K562 (cell line): ENCODE measurements around the gene NOP10. TPM values are rescaled to one million over a fixed set of nuclear protein-coding genes. Genes with fewer than 3 reads are reported as not detected.
A peak's percentile ranks its signal among the peaks of the same experiment; 100 is the strongest.
"Not testable (repeated sequence)": the region's sequence is repeated elsewhere in the genome, so short reads cannot be mapped to it uniquely, and the experiment has no call there.

Source experiments
- ATAC-seq: fragments of 200-7000 bp; cut with Tn5 transposase; 3 replicates; pipeline ENCODE4 v1.9.1; 2020; ENCODE audit warnings: moderate library complexity
- BruUV-seq: library from RNA; stranded (reverse); fragments of 400-500 nt; replicated peaks from 2 replicates; lab custom pipeline; 2021; lab: Mats Ljungman, UMichigan
- CTCF ChIA-PET: fragments of 300-600 bp; formaldehyde crosslinking; extraction: SDS; loops from one replicate; lab custom pipeline; 2021; ENCODE audit warnings: low intra/inter-chr PET ratio; lab: Yijun Ruan, JAX
- POLR2A ChIA-PET: fragments of 300-600, 350-650 bp; sonication (Branson Sonifier 250); formaldehyde crosslinking; extraction: SDS; loops from one replicate; lab custom pipeline; 2021; ENCODE audit warnings: antibody characterized with exemption, inconsistent platforms; lab: Yijun Ruan, JAX
- DNase-seq, 4 experiments: peaks; one replicate each; pipeline versions ENCODE4 v3.0.0 to v3.0.0-alpha.2; 2011 to 2018; ENCODE audit warnings: low spot score in 3 of 4, mixed read lengths in 3 of 4; ENCODE audit errors: extremely low read depth in 1 of 4
- FAIRE-seq: peaks from 2 replicates; lab custom pipeline; 2011; peaks lifted over from hg19 to GRCh38; lab: Jason Lieb, UNC
- H2AFZ ChIP-seq: 2 replicates; pipeline ENCODE4 v1.6.0; 2011; ENCODE audit warnings: low read depth, low read length, control low read depth, inconsistent platforms
- H3K27ac ChIP-seq: fragments of 200-600 bp; 3 replicates; pipeline ENCODE4 v1.8.0; 2011; ENCODE audit warnings: low read depth, mild to moderate bottlenecking, control low read depth, inconsistent platforms, low read length, moderate library complexity, mixed read lengths; ENCODE audit errors: extremely low read depth
- H3K27me3 ChIP-seq, 2 experiments: fragments of 300-600 bp in 1 of 2; 2 replicates in 1 of 2; 3 replicates in 1 of 2; pipeline versions ENCODE4 v1.6.0 to v1.8.0; 2011; ENCODE audit warnings: inconsistent platforms in 2 of 2, low read length in 2 of 2, mild to moderate bottlenecking in 1 of 2, mixed read lengths in 1 of 2, moderate library complexity in 1 of 2; ENCODE audit not compliant: control insufficient read depth in 2 of 2, insufficient read depth in 2 of 2
- H3K36me3 ChIP-seq: fragments of 300-600 bp; 3 replicates; pipeline ENCODE4 v1.8.0; 2011; ENCODE audit warnings: mild to moderate bottlenecking, low read length, inconsistent platforms; ENCODE audit not compliant: control insufficient read depth, insufficient read depth
- H3K4me1 ChIP-seq, 2 experiments: fragments of 200-600 bp in 1 of 2; replicated peaks in 1 of 2; 2 replicates in 1 of 2; 3 replicates in 1 of 2; pipeline versions ENCODE4 v1.5.1 to v1.8.0; 2011; ENCODE audit warnings: inconsistent platforms in 2 of 2, low read length in 2 of 2, mild to moderate bottlenecking in 1 of 2, mixed read lengths in 1 of 2, moderate library complexity in 1 of 2; ENCODE audit not compliant: control insufficient read depth in 2 of 2, insufficient read depth in 2 of 2
- H3K4me2 ChIP-seq: 2 replicates; pipeline ENCODE4 v1.6.1; 2011; ENCODE audit warnings: low read length, control low read depth, inconsistent platforms, mixed read lengths; ENCODE audit not compliant: insufficient read depth
- H3K4me3 ChIP-seq: fragments of 200-600 bp; sonication (generic), shearing (Covaris generic); 2 replicates; pipeline ENCODE4 v1.5.1; 2016; ENCODE audit warnings: control low read depth, inconsistent platforms
- H3K79me2 ChIP-seq: fragments of 200-600 bp; 3 replicates; pipeline ENCODE4 v1.8.0; 2011; ENCODE audit warnings: low read length, inconsistent platforms; ENCODE audit not compliant: control insufficient read depth, insufficient read depth
- H3K9ac ChIP-seq, 2 experiments: 2 replicates each; pipeline versions ENCODE4 v1.6.0 to v1.6.1; 2011; ENCODE audit warnings: low read depth in 2 of 2, low read length in 2 of 2, control low read depth in 1 of 2, inconsistent platforms in 1 of 2, mild to moderate bottlenecking in 1 of 2, mixed read lengths in 1 of 2; ENCODE audit not compliant: insufficient read depth in 1 of 2
- H3K9me1 ChIP-seq: one replicate; pipeline ENCODE4 v1.6.0; 2011; ENCODE audit warnings: inconsistent platforms, mild to moderate bottlenecking, low read length, moderate library complexity; ENCODE audit not compliant: control insufficient read depth, insufficient read depth
- H3K9me3 ChIP-seq: replicated peaks from 2 replicates; pipeline ENCODE4 v1.5.1; 2011; ENCODE audit warnings: low read depth, low read length, inconsistent platforms; ENCODE audit not compliant: control insufficient read depth, insufficient read depth
- H4K20me1 ChIP-seq: replicated peaks from 2 replicates; pipeline ENCODE4 v1.6.1; 2011; ENCODE audit warnings: low read length, inconsistent platforms, mixed read lengths; ENCODE audit not compliant: control insufficient read depth, insufficient read depth
- MAFK ChIP-seq: IDR thresholded peaks from 2 replicates; pipeline ENCODE4 v1.6.1; 2011; ENCODE audit warnings: low read length, improper control_type of control experiment
- ZNF121 ChIP-seq: sonication (generic); formaldehyde crosslinking; conservative IDR thresholded peaks from 2 replicates; pipeline ENCODE4 v1.8.0; 2022; ENCODE audit warnings: missing genetic modification reagents
- WGBS: fragments of 100-300 bp; shearing (Covaris generic); methylation state at CpG from one replicate; pipeline ENCODE4 v1.1.6; 2016; ENCODE audit warnings: low coverage, mixed read lengths; ENCODE audit not compliant: insufficient coverage; ENCODE audit errors: missing lambda C conversion rate; 5-methylcytosine and 5-hydroxymethylcytosine counted together
- in situ Hi-C: fragments of 300-500 bp; cut with MboI; formaldehyde crosslinking; loops from 4 replicates; pipeline ENCODE4 v1.15.0; 2018; ENCODE audit warnings: inconsistent platforms, mixed read lengths
- intact Hi-C: fragments of 100-400 bp; cut with micrococcal nuclease; formaldehyde crosslinking; loops from 2 replicates; pipeline ENCODE4 v1.14.2; 2022
- polyA plus RNA-seq, 8 experiments: library from polyadenylated mRNA; depleted of rRNA in 4 of 8; stranded (reverse) in 5 of 8; unstranded in 3 of 8; fragments of >200 nt; fragmentation: Nextera tagmentation in 2 of 8; fragmentation: Illumina TruSeq in 1 of 8; extraction: Ambion mirVana in 2 of 8; extraction: Trizol in 1 of 8; gene quantifications; 2 replicates each; pipeline versions ENCODE4 v1.2.1 to v1.2.3, GENCODE V29; 2011 to 2014; ENCODE audit warnings: inconsistent platforms in 1 of 8, missing spikeins in 1 of 8
- total RNA-seq, 7 experiments: library from RNA; depleted of rRNA in 6 of 7; stranded (reverse); fragments of >200 nt in 6 of 7; fragmentation: Illumina TruSeq in 2 of 7; extraction: Trizol in 2 of 7; gene quantifications; 2 replicates each; pipeline versions ENCODE4 v1.2.1 to v1.2.3, GENCODE V29; 2011 to 2021; ENCODE audit warnings: low replicate concordance in 1 of 7

The NOP10 gene
- total and polyA plus RNA-seq, 9 of the 15 experiments (the other 6 are each of a cell fraction or from before 2014, with no cell fraction given) = 250 to 1,663 (median 449) TPM

DNA sequence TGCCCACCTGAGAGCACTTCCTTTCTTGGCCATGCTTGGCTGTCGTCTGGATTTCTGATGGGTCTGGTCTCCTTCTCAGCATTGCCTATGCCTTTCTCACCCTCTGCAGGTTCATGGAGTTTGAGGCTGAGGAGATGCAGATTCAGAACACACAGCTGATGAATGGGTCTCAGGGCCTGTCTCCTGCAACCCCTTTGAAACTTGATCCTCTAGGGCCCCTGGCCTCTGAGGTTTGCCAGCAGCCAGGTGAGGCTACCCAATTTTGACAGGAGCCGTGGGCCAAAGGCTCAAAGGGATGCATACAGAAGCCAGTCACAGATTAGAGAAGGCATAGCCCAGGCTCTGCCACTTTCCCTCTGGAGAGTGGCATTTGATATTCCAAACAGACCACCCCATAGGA, 10.7 kb upstream of the NOP10 start:
- no peak overlapping the region for H3K4me2 ChIP-seq
- peaks cover 0 to 2% of the 10 kb centered on the region in 2 experiments; a peak in 1 of 5 replicates for H3K4me1 ChIP-seq
- in situ Hi-C loops (no loop called here), intact Hi-C loops (no loop called here)
- FAIRE-seq (no peak), DNase-seq (no peak)
- H3K9me1 ChIP-seq = no peaks in the 10 kb centered on the region
- H3K27me3 ChIP-seq = peaks cover 12 to 16% of the 10 kb centered on the region in 2 experiments
- H3K9ac ChIP-seq = no peak overlapping the region
- BruUV-seq = no TSS peak
- H3K4me3 ChIP-seq = no peak overlapping the region
- no peak overlapping the region for H2AFZ ChIP-seq
- POLR2A ChIA-PET = interaction anchor here (0.8 kb wide), 1 partner anchor 10 kb away, joined by 3 read pairs; the partner anchor contains the start of genes NOP10 and NUTM1
- H3K36me3 ChIP-seq = no peaks in the 10 kb centered on the region
- TF ChIP-seq MAFK = no peak
- TF ChIP-seq, all 486 proteins: peak for 0
- H3K79me2 ChIP-seq = no peaks in the 10 kb centered on the region
- H4K20me1 ChIP-seq = no peaks in the 10 kb centered on the region
- ATAC-seq = no peak
- H3K9me3 ChIP-seq = no peaks in the 10 kb centered on the region
- WGBS = 9% methylated on average over 2 of the region's 2 CpGs
- CTCF ChIA-PET = no interaction called here
- no peak overlapping the region for H3K27ac ChIP-seq

DNA sequence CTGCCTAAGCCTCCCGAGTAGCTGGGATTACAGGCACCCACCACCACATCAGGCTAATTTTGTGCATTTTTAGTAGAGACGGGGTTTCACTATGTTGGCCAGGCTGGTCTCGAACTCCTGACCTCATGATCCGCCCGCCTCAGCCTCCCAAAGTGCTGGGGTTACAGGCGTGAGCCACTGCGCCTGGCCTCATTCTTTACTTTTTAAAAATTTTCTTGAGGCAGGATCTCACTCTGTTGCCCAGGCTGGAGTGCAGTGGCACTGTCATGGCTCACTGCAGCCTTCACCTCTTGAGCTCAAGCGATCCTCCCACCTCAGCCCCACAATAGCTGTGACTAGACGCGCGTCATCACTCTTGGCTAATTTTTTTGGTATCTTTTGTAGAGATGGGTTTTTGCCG, 10.1 kb upstream of the NOP10 start:
- peaks cover 12 to 21% of the 10 kb centered on the region in 2 experiments for H3K27me3 ChIP-seq
- H3K9ac ChIP-seq, CTCF ChIA-PET, H3K27ac ChIP-seq, H3K79me2 ChIP-seq, H3K9me1 ChIP-seq, H4K20me1 ChIP-seq, intact Hi-C loops, H2AFZ ChIP-seq, DNase-seq, H3K4me3 ChIP-seq, H3K9me3 ChIP-seq, FAIRE-seq, BruUV-seq, ATAC-seq, in situ Hi-C loops, H3K4me1 ChIP-seq, H3K36me3 ChIP-seq, H3K4me2 ChIP-seq: not testable (repeated sequence)
- TF ChIP-seq ZNF121 (CRISPR knock-in tag) = peak; percentile 64
- WGBS = 43% methylated on average over 9 of the region's 12 CpGs
- POLR2A ChIA-PET = interaction anchor here (0.5 to 0.8 kb wide), 2 partner anchors 10 to 1088 kb away, joined by 3 read pairs; partner anchors contain the start of genes NOP10 and NUTM1
